Iris pigment epithelial cell (primary cell): ENCODE data around the gene ZBTB33.

Experiments
- DNase-seq: peaks from one replicate; pipeline ENCODE4 v3.0.0-alpha.2; 2011; ENCODE audit warnings: low read depth

Gene ZBTB33

GRCh38 chrX:120262859-120263708 is 12.5 kb downstream of the ZBTB33 start:
- DNase-seq = no peak

- no peak for DNase-seq
Measured at GRCh38 chrX:120264341-120264740, 13.7 kb downstream of the ZBTB33 start.

- DNase-seq = peak; percentile 55
Measured at GRCh38 chrX:120269373-120270035, 18.9 kb downstream of the ZBTB33 start.

- no peak for DNase-seq
Measured at GRCh38 chrX:120270567-120270966, 20.0 kb downstream of the ZBTB33 start.

- no peak for DNase-seq
Measured at GRCh38 chrX:120271218-120271617, 20.6 kb downstream of the ZBTB33 start.

GRCh38 chrX:120274145-120274544 is 23.5 kb downstream of the ZBTB33 start:
- DNase-seq = no peak

- no peak for DNase-seq
Measured at GRCh38 chrX:120274958-120275357, 24.3 kb downstream of the ZBTB33 start.

GRCh38 chrX:120281021-120281624 is 30.5 kb downstream of the ZBTB33 start:
- no peak for DNase-seq

- no peak for DNase-seq
Measured at GRCh38 chrX:120281761-120282160, 31.1 kb downstream of the ZBTB33 start.

GRCh38 chrX:120282697-120283096 is 32.1 kb downstream of the ZBTB33 start:
- no peak for DNase-seq

- DNase-seq = no peak
Measured at GRCh38 chrX:120286733-120287512, 36.3 kb downstream of the ZBTB33 start.

GRCh38 chrX:120287513-120288112 is 37.0 kb downstream of the ZBTB33 start:
- DNase-seq = no peak

- DNase-seq = no peak
Measured at GRCh38 chrX:120290107-120290506, 39.5 kb downstream of the ZBTB33 start.

GRCh38 chrX:120291211-120291610 is 40.6 kb downstream of the ZBTB33 start:
- DNase-seq = no peak

- no peak for DNase-seq
Measured at GRCh38 chrX:120293015-120293414, 42.4 kb downstream of the ZBTB33 start.

- no peak for DNase-seq
Measured at GRCh38 chrX:120294651-120295050, 44.0 kb downstream of the ZBTB33 start.

- DNase-seq = no peak
Measured at GRCh38 chrX:120297923-120298322, 47.3 kb downstream of the ZBTB33 start.

GRCh38 chrX:120299928-120300327 is 49.3 kb downstream of the ZBTB33 start:
- DNase-seq = no peak

- DNase-seq = no peak
Measured at GRCh38 chrX:120301497-120301896, 50.9 kb downstream of the ZBTB33 start.

GRCh38 chrX:120301960-120302359 is 51.3 kb downstream of the ZBTB33 start:
- DNase-seq = no peak

- no peak for DNase-seq
Measured at GRCh38 chrX:120302434-120302833, 51.8 kb downstream of the ZBTB33 start.

- no peak for DNase-seq
Measured at GRCh38 chrX:120304256-120304655, 53.6 kb downstream of the ZBTB33 start.
